ENCODE measurements around the gene ARMC10.

GRCh38 chr7:103101543-103101942, 26.6 kb downstream of the ARMC10 start:
- no peak for TF ChIP-seq TAF1 (IDR thresholded peaks at IDR 0.05; ENCODE audit: low read depth)
- TF ChIP-seq, protein P1, sequence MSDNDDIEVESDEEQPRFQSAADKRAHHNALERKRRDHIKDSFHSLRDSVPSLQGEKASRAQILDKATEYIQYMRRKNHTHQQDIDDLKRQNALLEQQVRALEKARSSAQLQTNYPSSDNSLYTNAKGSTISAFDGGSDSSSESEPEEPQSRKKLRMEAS (IDR thresholded peaks at IDR 0.05): no peak

Measured in Ishikawa (cell line).